Stimulated activated naive CD4-positive, alpha-beta T cell (primary cell): Measurements from ENCODE around the gene TRIM40.

Experiments
- DNase-seq, 6 experiments: peaks; one replicate each; lab custom pipeline; 2025; lab: John Stamatoyannopoulos, UW

Gene TRIM40

GRCh38 chr6:30135757-30136156 lies at the start of gene TRIM40:
TRIM40 (plus strand) TSS chr6:30136140; CDS start chr6:30137037, 897 bp downstream.
- DNase-seq, result no peak

GRCh38 chr6:30087876-30088275 lies 48.1 kb upstream of the TRIM40 start:
- DNase-seq, result no peak

GRCh38 chr6:30091577-30092381 lies 44.2 kb upstream of the TRIM40 start:
- DNase-seq, result no peak

GRCh38 chr6:30092852-30093543 lies 42.9 kb upstream of the TRIM40 start:
- no peak for DNase-seq

- no peak for DNase-seq
Measured at GRCh38 chr6:30093951-30094661, 41.8 kb upstream of the TRIM40 start.

GRCh38 chr6:30096829-30097228 lies 39.1 kb upstream of the TRIM40 start:
- DNase-seq, result no peak

- DNase-seq, result peak in 2 of 6 experiments; percentile 26 to 31
Measured at GRCh38 chr6:30097902-30098768, 37.8 kb upstream of the TRIM40 start.

- DNase-seq, result no peak
Measured at GRCh38 chr6:30100154-30100553, 35.8 kb upstream of the TRIM40 start.

GRCh38 chr6:30100585-30101443 lies 35.1 kb upstream of the TRIM40 start:
- peak in 4 of 6 experiments; percentile 9 to 29 (median 20) for DNase-seq

- peak in 5 of 6 experiments; percentile 22 to 72 (median 42) for DNase-seq
Measured at GRCh38 chr6:30101444-30102413, 34.2 kb upstream of the TRIM40 start.

GRCh38 chr6:30102414-30102969 lies 33.4 kb upstream of the TRIM40 start:
- DNase-seq, result peak in 2 of 6 experiments; percentile 12 to 43

GRCh38 chr6:30102970-30103871 lies 32.7 kb upstream of the TRIM40 start:
- DNase-seq, result peak; percentile 68 to 87 (median 76)

- no peak for DNase-seq
Measured at GRCh38 chr6:30103872-30104179, 32.1 kb upstream of the TRIM40 start.

- no peak for DNase-seq
Measured at GRCh38 chr6:30104661-30105060, 31.3 kb upstream of the TRIM40 start.

GRCh38 chr6:30111266-30111856 lies 24.6 kb upstream of the TRIM40 start:
- no peak for DNase-seq

GRCh38 chr6:30112402-30112994 lies 23.4 kb upstream of the TRIM40 start:
- no peak for DNase-seq

GRCh38 chr6:30113003-30113759 lies 22.8 kb upstream of the TRIM40 start, which contains the start of gene TRIM31:
TRIM31 (minus strand) TSS chr6:30113090; CDS start chr6:30112805, 285 bp downstream.
- no peak for DNase-seq
